Measurements from ENCODE around the gene HSD17B13. TPM values are rescaled to one million over a fixed set of nuclear protein-coding genes. Genes with fewer than 3 reads are reported as not detected.
"Not testable (repeated sequence)": the region's sequence is repeated elsewhere in the genome, so short reads cannot be mapped to it uniquely, and the experiment has no call there.

The HSD17B13 gene
- polyA plus RNA-seq, 1 experiment, result not detected

- TF ChIP-seq CTCF (IDR thresholded peaks at IDR 0.05; ENCODE audit: insufficient read depth, low read depth, low read length), result no peak
- ChIA-PET CTCF (no interaction called here), POLR2A (no interaction called here)
These were observed 35.7 kb downstream of the HSD17B13 start for GRCh38 chr4:87286970-87287369.

GRCh38 chr4:87284268-87284667 is 38.4 kb downstream of the HSD17B13 start:
- H3K36me3 ChIP-seq (ENCODE audit: control insufficient read depth, insufficient read depth, low read length); H3K4me3 ChIP-seq (ENCODE audit: low read depth, low read length); CTCF ChIA-PET; POLR2A ChIA-PET; H3K27me3 ChIP-seq (ENCODE audit: control insufficient read depth, insufficient read depth, low read length); DNase-seq (ENCODE audit: low read depth): not testable (repeated sequence)

More at GRCh38 chr4:87286970-87287369, 35.7 kb downstream of the HSD17B13 start:
- no peaks in the 10 kb centered on the region for H3K27me3 ChIP-seq (ENCODE audit: control insufficient read depth, insufficient read depth, low read length)
- no peak for DNase-seq (ENCODE audit: low read depth)
- H3K36me3 ChIP-seq (ENCODE audit: control insufficient read depth, insufficient read depth, low read length), result no peaks in the 10 kb centered on the region
- H3K4me3 ChIP-seq (ENCODE audit: low read depth, low read length), result no peak overlapping the region

- ChIA-PET POLR2A (no interaction called here), CTCF (no interaction called here)
- no peak for TF ChIP-seq CTCF (IDR thresholded peaks at IDR 0.05; ENCODE audit: insufficient read depth, low read depth, low read length)
- Histone ChIP-seq H3K4me3 (ENCODE audit: low read depth, low read length) (no peak overlapping the region), H3K27me3 (ENCODE audit: control insufficient read depth, insufficient read depth, low read length) (peaks cover 3% of the 10 kb centered on the region), H3K36me3 (ENCODE audit: control insufficient read depth, insufficient read depth, low read length) (no peaks in the 10 kb centered on the region)
- no peak for DNase-seq (ENCODE audit: low read depth)
These were observed 39.5 kb downstream of the HSD17B13 start for GRCh38 chr4:87283151-87283550.

- POLR2A ChIA-PET, result no interaction called here
- no peak for TF ChIP-seq CTCF (IDR thresholded peaks at IDR 0.05; ENCODE audit: insufficient read depth, low read depth, low read length)
- Histone ChIP-seq H3K36me3 (ENCODE audit: control insufficient read depth, insufficient read depth, low read length) (no peaks in the 10 kb centered on the region), H3K4me3 (ENCODE audit: low read depth, low read length) (no peak overlapping the region), H3K27me3 (ENCODE audit: control insufficient read depth, insufficient read depth, low read length) (peaks cover 3% of the 10 kb centered on the region)
- CTCF ChIA-PET, result no interaction called here
- no peak for DNase-seq (ENCODE audit: low read depth)
These were observed 41.1 kb downstream of the HSD17B13 start for GRCh38 chr4:87281603-87282002.

- peaks cover 3% of the 10 kb centered on the region for H3K27me3 ChIP-seq (ENCODE audit: control insufficient read depth, insufficient read depth, low read length)
- no peak for TF ChIP-seq CTCF (IDR thresholded peaks at IDR 0.05; ENCODE audit: insufficient read depth, low read depth, low read length)
- ChIA-PET CTCF (interaction anchor here (0.7 kb wide), 1 partner anchor 107 kb away, joined by 4 read pairs; no protein-coding TSS in a partner anchor), POLR2A (no interaction called here)
- H3K36me3 ChIP-seq (ENCODE audit: control insufficient read depth, insufficient read depth, low read length), result no peaks in the 10 kb centered on the region
- H3K4me3 ChIP-seq (ENCODE audit: low read depth, low read length), result no peak overlapping the region
- DNase-seq (ENCODE audit: low read depth), result no peak
These were observed 44.3 kb downstream of the HSD17B13 start for GRCh38 chr4:87278335-87278794.

GRCh38 chr4:87275311-87275710 is 47.4 kb downstream of the HSD17B13 start:
- Histone ChIP-seq H3K4me3 (ENCODE audit: low read depth, low read length) (no peak overlapping the region), H3K27me3 (ENCODE audit: control insufficient read depth, insufficient read depth, low read length) (peaks cover 3% of the 10 kb centered on the region), H3K36me3 (ENCODE audit: control insufficient read depth, insufficient read depth, low read length) (no peaks in the 10 kb centered on the region)
- POLR2A ChIA-PET, result no interaction called here
- no peak for TF ChIP-seq CTCF (IDR thresholded peaks at IDR 0.05; ENCODE audit: insufficient read depth, low read depth, low read length)
- DNase-seq (ENCODE audit: low read depth), result no peak
- CTCF ChIA-PET, result no interaction called here
